LNCaP clone FGC (cell line): ENCODE measurements around the gene NQO1.

ENCODE experiments used
- DNase-seq: peaks from one replicate; pipeline ENCODE4 v3.0.0-alpha.2; 2011; ENCODE audit warnings: low read depth
- H3K4me3 ChIP-seq: 2 replicates; pipeline ENCODE4 v1.5.1; 2011; ENCODE audit warnings: mild to moderate bottlenecking, low read depth, low read length, control low read depth
- CTCF ChIP-seq: IDR thresholded peaks from 2 replicates; pipeline ENCODE4 v1.5.1; 2012; ENCODE audit warnings: mild to moderate bottlenecking; ENCODE audit not compliant: control insufficient read depth, insufficient read depth; ENCODE audit errors: extremely low read depth

The NQO1 gene

GRCh38 chr16:69725480-69726312 is 664 bp downstream of the NQO1 start:
- no peak for DNase-seq
- no peak for TF ChIP-seq CTCF
- peak overlapping the region; percentile 65 for H3K4me3 ChIP-seq

- H3K4me3 ChIP-seq: no peak overlapping the region; the same call in 1 of the 2 replicates
- DNase-seq: no peak
- no peak for TF ChIP-seq CTCF
These were observed 1.3 kb downstream of the NQO1 start for GRCh38 chr16:69724981-69725479.

- no peak for TF ChIP-seq CTCF
- DNase-seq: no peak
- no peak overlapping the region for H3K4me3 ChIP-seq
These were observed 1.9 kb downstream of the NQO1 start for GRCh38 chr16:69724414-69724873.

GRCh38 chr16:69721441-69721957 is 4.9 kb downstream of the NQO1 start:
- no peak overlapping the region for H3K4me3 ChIP-seq
- no peak for TF ChIP-seq CTCF
- no peak for DNase-seq

- no peak overlapping the region for H3K4me3 ChIP-seq
- no peak for TF ChIP-seq CTCF
- DNase-seq: no peak
These were observed 5.4 kb downstream of the NQO1 start for GRCh38 chr16:69720822-69721430.

- no peak for TF ChIP-seq CTCF
- H3K4me3 ChIP-seq: no peak overlapping the region
- DNase-seq: no peak
These were observed 8.1 kb downstream of the NQO1 start for GRCh38 chr16:69718111-69718764.
